CD4-positive, alpha-beta T cell treated with Interleukin-6 for 4 hours (primary cell): Measurements from ENCODE around the gene AGT.
"Not testable (repeated sequence)": the region's sequence is repeated elsewhere in the genome, so short reads cannot be mapped to it uniquely, and the experiment has no call there.

Experiments used
- DNase-seq: peaks from one replicate; pipeline ENCODE4 v3.0.0-alpha.2; 2020; ENCODE audit warnings: mixed read lengths

Gene AGT

GRCh38 chr1:230743899-230744298 lies 30.0 kb upstream of the AGT start:
- no peak for DNase-seq

GRCh38 chr1:230739564-230740290 lies 25.8 kb upstream of the AGT start:
- DNase-seq = no peak

- no peak for DNase-seq
These were observed 23.8 kb upstream of the AGT start for GRCh38 chr1:230737622-230738262.

GRCh38 chr1:230735447-230735846 lies 21.5 kb upstream of the AGT start:
- DNase-seq = no peak

DNA sequence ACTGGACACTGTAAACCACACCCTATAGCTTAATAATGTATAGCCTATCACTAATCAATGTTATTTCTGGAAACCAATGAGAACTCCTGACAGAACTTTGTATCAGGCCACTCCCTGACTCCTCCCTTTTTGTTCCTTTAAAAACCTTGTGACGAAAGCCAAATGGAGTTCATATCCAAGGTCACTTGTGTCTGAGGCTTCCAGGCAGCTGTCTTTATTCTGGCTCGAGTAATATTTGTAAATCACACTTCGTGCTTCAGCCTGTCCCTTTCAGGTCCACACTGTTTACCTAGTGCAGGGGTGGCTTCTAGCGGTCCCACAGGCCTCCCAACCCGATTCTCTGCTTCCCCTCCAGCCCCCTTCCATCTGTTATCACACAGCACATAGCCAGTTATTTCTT lies 17.1 kb upstream of the AGT start:
- DNase-seq = no peak

GRCh38 chr1:230728710-230729392 lies 14.9 kb upstream of the AGT start:
- no peak for DNase-seq

DNA sequence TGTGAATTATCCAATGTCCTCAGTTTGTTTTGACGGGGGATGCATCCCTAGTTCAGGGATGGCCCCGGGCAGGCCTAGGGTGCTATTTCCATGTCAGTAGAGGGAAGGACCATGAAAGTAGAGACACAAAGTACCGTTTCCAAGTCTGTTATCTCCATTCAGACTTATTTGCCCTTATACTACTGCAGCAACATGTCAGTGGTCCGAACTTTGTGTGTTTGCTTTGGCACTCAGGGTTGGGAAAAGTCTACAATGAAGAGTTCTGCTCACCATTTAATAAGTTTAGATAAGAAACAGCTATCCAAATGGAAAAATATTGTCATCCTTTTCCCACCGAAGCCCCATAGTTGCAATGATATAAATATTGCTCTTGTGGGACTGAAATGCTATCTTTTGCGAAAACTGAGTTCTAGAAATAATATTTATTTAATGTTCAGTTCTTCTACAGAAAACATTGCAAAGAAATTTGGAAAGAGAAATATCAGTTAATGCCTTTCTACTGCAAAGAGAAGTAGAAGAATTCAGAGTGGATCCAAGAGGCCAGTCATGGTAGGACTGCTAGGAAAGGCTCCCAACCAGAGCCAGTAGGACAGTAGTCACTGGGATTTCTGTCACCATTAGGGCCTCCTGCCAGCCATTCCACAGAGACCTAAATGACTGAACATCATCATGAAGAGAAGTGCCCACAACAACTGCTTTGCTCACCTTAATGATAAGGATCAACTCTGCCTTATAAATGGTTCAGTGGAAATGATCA lies 11.5 kb upstream of the AGT start:
- no peak for DNase-seq

DNA sequence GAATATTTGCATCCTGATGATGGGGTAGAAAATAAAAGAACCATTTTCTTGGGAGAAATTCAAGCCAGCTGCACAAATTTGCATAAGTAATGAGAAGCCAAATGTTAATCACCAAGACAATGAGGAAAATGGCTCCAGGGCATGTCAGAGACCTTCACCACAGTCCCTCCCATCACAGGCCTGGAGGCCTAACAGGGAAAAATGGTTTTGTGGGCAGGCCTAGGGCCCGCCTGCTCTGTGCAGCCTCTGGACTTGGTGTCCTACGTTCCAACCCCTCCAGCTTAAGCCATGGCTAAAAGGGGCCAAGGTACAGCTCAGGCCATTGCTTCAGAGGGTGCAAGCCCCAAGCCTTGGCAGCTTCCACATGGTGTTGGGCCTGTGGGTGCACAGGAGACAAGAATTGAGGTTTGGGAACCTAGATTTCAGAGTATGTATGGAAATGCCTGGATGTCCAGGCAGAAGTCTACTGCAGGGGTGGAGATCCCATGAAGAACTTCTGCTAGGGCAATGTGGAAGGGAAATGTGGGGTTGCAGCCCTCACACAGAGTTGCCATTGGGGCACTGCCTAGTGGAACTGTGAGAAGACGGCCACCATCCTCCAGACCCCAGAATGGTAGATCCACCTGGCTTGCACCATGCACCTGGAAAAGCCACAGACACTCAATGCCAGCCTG lies 8.1 kb upstream of the AGT start:
- DNase-seq = not testable (repeated sequence)

DNA sequence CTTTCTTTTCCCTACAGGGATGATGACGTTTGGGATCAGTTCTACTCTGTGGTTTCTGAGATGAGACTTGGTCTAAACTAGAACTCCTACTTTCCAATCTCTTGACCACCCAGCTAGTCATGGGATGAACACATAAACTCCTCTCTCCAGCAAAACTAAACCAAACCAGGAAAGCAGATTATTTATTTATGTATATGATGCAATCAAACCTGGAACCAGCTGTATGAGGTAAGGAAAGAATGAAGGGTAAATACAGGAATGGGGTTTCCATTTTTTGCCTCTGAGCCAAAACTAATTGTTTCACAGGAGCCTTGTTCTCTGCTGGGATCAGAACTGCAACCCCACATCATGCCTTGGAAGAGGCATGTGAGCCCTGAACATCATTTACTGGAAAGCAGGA lies 3.3 kb upstream of the AGT start:
- DNase-seq = no peak

DNA sequence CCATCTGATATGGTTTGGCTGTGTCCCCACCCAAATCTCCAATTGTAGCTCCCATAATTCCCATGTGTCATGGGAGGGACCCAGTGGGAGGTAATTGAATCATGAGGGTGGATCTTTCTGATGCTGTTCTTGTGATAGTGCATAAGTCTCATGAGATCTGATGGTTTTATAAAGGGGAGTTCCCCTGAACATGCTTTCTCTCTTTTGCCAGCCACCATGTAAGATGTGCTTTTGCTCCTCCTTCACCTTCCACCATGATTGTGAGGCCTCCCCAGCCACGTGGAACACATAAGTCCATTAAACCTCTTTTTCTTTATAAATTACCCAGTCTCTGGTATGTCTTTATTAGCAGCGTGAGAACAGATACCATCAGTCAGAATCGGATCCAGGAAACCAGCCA lies 2.5 kb upstream of the AGT start:
- not testable (repeated sequence) for DNase-seq

- no peak for DNase-seq
These were observed 1.6 kb upstream of the AGT start for GRCh38 chr1:230715510-230715909.

- no peak for DNase-seq
These were observed 391 bp downstream of the AGT start for GRCh38 chr1:230713547-230713914.

DNA sequence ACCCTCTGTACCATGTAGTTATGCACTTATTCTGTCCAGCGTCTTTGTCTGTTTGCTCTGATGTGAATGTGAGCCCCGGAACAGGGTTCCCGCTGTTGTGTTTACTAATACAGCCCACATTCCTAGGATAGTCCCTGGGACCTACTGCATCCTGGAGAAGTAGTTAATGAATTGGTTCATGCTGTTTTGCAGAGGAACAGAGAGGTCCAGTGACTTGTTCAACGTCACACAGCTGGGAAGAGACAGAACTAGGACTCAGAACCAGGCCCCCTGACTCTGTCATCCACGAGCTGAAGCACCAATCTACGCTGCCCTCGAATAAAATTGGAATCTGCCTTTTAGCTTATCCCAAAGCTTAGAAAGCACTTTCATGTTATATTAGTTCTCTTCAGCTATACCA lies 784 bp downstream of the AGT start:
- no peak for DNase-seq

DNA sequence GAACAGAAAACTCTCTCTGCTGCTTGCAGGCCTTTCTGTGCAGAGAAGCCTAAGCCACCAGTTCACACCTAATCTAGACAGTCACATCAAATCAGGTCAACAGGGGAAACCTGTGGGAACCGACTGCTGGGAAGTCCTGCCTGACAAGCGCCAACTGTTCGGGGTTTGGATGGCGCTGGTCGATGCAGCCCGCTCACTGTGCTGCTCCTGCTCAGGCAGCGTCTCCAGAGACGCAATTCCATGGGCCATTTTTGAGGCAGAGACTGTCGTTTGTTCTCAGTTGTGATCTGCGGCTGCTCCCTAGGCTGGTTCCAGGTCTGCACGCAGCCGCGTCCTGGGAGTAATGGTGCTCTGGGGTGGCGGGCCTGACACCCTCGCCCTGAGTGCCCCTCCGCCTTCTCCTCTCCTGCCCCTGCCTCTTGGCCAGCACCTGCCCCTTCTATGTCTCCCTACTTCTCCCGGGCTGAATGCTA lies 1.4 kb downstream of the AGT start:
- no peak for DNase-seq

GRCh38 chr1:230711245-230711644 lies 2.7 kb downstream of the AGT start:
- no peak for DNase-seq

DNA sequence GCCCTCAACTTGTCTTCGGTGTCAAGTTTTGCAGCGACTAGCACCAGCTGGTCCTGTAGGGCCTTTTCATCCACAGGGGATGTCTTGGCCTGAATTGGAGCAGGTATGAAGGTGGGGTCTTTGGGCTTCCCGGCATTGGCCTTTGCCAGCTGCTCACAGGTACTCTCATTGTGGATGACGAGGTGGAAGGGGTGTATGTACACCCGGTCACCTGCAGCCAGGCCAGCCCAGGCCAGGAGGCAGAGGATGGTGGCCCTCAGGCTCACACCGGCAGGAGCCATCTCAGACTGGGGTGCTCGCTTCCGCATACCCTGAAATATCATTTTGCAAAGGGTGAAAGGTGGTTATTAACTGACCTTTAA lies 3.4 kb downstream of the AGT start:
- no peak for DNase-seq

GRCh38 chr1:230709619-230710542 lies 4.0 kb downstream of the AGT start:
- DNase-seq = no peak

DNA sequence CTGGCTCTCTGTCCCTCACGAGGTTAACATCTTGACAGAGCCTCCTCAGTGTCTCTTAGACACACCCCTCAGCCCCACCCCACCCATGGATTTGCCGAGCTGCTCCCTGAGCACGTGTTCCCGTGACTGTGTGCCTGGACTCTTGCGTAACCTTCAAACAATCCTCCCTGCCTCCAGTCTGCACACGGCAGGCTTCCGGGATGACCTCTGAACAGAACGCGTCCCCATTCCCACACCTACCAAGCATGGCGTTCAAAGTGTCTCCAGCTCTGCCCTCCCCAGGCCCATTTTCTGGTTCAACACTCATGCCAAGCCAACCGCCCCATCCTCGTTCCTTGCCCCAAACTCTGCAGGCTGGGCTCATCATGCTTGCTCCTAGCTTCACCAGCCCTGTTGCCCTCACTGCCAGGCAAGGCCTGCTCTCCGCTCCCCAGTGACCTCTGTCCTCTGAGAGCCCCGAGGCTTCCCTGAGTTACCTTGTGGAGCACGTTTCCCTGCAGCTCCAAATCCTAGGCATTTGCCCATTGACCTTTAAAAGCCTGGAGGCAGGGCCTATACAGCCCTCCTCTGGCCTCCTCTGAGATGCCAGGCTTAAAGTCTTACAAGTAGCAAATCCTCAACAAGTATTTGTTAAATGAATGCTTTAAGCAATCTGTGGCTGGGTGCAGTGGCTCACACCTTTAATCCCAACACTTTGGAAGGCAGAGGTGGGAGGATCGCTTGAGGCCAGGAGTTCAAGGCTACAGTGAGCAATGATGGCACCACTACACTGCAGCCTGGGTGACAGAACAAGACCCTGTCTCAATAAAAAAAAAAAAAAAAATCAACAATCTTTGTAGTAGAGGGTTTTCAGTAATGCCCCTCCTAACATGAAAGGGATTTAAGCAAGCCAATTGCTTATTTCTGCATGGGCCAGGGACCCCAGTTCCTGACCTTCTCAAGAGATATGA lies 5.0 kb downstream of the AGT start:
- DNase-seq = no peak

- DNase-seq = no peak
These were observed 5.9 kb downstream of the AGT start for GRCh38 chr1:230707732-230708630.
